ENCODE data around the gene ABCC8.

The ABCC8 gene

DNA sequence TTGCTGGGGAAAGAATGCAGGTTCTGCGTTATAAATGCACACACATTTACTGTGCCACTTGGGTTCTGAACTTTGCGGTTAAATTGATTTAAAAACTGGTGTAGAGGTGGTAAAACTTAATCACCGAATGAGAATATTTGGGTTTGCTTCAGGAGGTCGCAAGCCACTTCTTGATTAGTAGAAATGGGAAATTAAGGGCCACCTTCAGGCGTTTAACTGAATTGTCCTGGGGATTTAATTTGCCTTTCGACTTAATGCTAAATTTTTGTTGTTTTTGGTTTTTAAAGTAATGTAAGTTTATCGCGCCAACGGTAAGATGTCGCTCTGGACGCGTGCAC, 125.5 kb downstream of the ABCC8 start:
- DNase-seq (ENCODE audit: low read depth), result no peak

DNA sequence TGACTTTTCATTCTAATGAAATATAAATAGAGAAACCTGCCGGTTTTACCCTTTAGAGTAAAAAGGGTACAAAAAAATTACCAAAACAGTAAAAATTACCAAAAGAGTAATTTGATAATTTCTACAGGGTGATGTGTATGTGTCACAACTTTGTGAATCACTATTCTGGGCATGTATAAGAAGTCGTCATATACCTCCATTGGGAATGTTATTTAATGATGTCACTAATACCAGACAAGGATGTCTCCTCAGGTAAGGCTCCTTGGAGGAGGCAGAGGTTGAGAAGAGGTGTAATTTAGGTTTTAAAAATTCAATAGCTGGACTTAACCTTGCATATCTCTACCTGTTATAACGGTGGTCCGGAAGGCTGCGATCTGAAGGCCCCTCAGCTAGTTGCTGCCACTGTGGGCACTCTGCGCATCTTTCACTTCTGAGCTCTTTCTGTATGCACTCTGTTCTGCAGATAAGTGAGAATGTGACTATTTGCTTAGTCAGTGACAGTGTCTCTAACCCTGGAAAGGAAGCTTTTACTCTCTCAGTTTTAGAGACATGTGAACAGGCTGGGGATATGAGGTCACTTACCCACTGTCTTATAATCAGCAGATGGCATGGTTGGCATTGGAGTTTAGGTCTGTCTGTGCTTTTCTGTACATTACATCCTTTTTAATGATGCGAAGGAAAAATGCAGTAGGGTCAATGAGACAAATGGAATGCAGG, 126.0 kb downstream of the ABCC8 start:
- DNase-seq (ENCODE audit: low read depth), result no peak

DNA sequence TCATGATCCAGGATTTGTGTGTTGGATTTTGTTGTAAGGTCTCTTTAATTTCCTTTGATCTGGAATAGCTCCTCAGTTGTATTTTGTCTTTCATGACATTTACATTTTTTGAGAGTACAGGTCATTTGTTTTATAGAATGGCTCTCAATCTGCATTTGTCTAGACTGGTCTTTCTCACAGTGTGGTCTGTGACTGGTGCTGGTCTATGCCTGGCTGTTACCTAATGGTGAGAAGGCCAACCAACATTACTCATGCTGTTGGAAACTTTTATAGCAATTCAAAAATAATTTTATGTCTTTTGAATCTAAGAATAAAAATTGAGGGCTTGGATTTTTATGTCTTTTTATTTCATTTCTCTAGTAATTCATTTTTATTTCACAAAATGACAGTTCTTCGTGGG, 129.0 kb downstream of the ABCC8 start:
- no peak for DNase-seq (ENCODE audit: low read depth)

DNA sequence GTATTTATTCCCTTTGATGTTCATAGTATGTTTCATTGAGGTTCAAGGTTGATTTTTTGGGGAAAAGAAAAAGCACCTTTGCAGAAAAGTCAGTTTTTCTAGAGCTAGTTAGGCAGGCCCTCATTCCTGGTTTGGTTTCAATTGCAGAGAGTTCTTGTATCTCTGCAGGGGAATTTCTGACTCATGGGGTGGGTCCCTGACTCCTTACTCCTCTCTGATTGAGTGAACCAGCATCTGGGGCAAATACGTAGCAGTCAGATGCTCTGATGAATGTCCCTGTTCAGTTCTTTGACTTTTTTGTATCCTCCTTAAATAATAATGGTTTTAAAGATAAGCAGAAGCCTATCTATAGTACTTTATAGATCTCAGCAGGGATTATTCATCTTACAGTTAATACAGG, 132.7 kb downstream of the ABCC8 start:
- DNase-seq (ENCODE audit: low read depth), result no peak

DNA sequence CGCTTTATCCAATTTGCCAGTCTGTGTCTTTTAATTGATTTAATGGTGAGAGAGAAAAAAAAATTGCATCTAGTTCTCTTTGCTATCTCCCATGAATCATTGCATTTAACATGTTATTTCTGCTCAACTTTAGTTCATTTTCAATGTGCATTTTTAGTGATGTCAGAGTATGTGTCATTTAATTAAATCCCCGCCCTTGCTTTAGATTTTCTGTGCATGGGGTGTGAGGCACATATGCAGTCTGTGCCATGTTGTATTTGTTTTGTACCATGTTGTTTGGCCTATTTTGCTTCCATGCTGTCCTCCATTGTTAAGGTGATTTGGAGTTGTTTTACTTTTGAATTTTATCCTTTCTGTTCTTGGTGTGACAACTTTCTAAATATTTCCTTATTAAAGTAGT, 133.4 kb downstream of the ABCC8 start:
- no peak for DNase-seq (ENCODE audit: low read depth)
